Measurements from ENCODE around the gene FEZ2. TPM values are rescaled to one million over a fixed set of nuclear protein-coding genes. Genes with fewer than 3 reads are reported as not detected.

The FEZ2 gene
- total and polyA plus RNA-seq, 2 of the 13 experiments (the other 11 are each of a cell fraction or from before 2014, with no cell fraction given) = 42.5 to 59.1 TPM

DNA sequence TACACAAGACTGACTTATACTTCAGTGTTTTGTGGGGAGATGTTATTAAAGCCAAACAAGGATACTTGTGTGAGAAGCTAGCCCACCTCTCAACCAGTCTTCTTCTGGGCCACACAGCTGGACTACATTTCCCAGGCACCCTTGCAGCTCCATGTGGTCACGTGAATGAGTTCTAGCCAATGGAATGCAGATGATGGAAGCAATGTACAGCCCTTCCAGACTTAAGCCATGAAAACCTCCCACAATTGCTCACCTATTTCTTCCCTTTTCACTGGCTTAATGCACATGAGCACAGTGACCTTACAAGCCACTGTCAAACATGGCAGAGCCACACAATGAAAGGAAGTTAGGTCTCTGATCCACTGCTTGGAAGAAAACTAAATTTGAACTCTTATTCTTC, 20.4 kb upstream of the FEZ2 start:
- peak overlapping the region; percentile 48 for H2AFZ ChIP-seq (ENCODE audit: low read length)
- no TSS peak for BruUV-seq (replicated peaks)
- ATAC-seq = peak; percentile 98
- ChIA-PET POLR2A (interaction anchor here (0.8 kb wide), 1 partner anchor 21 kb away, joined by 3 read pairs; the partner anchor contains the start of gene FEZ2), CTCF (ENCODE audit: low intra/inter-chr PET ratio, low total read pairs) (no interaction called here)
- H3K27me3 ChIP-seq (ENCODE audit: control insufficient read depth in 1 of 2, insufficient read depth in 2 of 2, low read length in 2 of 2) = peaks cover 1 to 5% of the 10 kb centered on the region in 2 experiments; a peak in 1 of 5 replicates
- H3K4me2 ChIP-seq (ENCODE audit: low read depth, low read length) = peak overlapping the region; percentile 29; the same call in 1 of the 2 replicates
- H3K4me3 ChIP-seq (replicated peaks in 1 of 3; ENCODE audit: insufficient read depth in 1 of 3, low read depth in 2 of 3, low read length in 3 of 3) = no peak overlapping the region
- in situ Hi-C loops (cut with HindIII; ENCODE audit: extremely low pct_ligation_motif_present, low pct_unique_long_range_greater_than_20kb) = no loop called here
- no peaks in the 10 kb centered on the region for H3K4me1 ChIP-seq (ENCODE audit: insufficient read depth, low read length)
- H3K79me2 ChIP-seq (ENCODE audit: insufficient read depth, low read length) = no peaks in the 10 kb centered on the region
- H3K9ac ChIP-seq (ENCODE audit: insufficient read depth, low read depth, low read length) = no peak overlapping the region
- intact Hi-C loops (cut with micrococcal nuclease; ENCODE audit: unreplicated experiment) = no loop called here
- no peaks in the 10 kb centered on the region for H3K36me3 ChIP-seq (replicated peaks in 1 of 2; ENCODE audit: control insufficient read depth in 1 of 2, insufficient read depth in 2 of 2, low read length in 2 of 2)
- H3K27ac ChIP-seq (ENCODE audit: extremely low read length, insufficient read depth, low read length) = no peak overlapping the region
- no peaks in the 10 kb centered on the region for H4K20me1 ChIP-seq (ENCODE audit: insufficient read depth, low read length)
- WGBS (ENCODE audit: low lambda C conversion rate) = 0% methylated on average over 1 of the region's 1 CpG
- H3K9me3 ChIP-seq (ENCODE audit: low read length) = no peaks in the 10 kb centered on the region
- peak; percentile 85 for FAIRE-seq
- peak; percentile 83 for DNase-seq (ENCODE audit: low spot score)
- TF ChIP-seq, protein P1, sequence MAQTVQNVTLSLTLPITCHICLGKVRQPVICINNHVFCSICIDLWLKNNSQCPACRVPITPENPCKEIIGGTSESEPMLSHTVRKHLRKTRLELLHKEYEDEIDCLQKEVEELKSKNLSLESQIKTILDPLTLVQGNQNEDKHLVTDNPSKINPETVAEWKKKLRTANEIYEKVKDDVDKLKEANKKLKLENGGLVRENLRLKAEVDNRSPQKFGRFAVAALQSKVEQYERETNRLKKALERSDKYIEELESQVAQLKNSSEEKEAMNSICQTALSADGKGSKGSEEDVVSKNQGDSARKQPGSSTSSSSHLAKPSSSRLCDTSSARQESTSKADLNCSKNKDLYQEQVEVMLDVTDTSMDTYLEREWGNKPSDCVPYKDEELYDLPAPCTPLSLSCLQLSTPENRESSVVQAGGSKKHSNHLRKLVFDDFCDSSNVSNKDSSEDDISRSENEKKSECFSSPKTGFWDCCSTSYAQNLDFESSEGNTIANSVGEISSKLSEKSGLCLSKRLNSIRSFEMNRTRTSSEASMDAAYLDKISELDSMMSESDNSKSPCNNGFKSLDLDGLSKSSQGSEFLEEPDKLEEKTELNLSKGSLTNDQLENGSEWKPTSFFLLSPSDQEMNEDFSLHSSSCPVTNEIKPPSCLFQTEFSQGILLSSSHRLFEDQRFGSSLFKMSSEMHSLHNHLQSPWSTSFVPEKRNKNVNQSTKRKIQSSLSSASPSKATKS (CRISPR knock-in tag; IDR thresholded peaks at IDR 0.05) = no peak
- TF ChIP-seq, protein P2, sequence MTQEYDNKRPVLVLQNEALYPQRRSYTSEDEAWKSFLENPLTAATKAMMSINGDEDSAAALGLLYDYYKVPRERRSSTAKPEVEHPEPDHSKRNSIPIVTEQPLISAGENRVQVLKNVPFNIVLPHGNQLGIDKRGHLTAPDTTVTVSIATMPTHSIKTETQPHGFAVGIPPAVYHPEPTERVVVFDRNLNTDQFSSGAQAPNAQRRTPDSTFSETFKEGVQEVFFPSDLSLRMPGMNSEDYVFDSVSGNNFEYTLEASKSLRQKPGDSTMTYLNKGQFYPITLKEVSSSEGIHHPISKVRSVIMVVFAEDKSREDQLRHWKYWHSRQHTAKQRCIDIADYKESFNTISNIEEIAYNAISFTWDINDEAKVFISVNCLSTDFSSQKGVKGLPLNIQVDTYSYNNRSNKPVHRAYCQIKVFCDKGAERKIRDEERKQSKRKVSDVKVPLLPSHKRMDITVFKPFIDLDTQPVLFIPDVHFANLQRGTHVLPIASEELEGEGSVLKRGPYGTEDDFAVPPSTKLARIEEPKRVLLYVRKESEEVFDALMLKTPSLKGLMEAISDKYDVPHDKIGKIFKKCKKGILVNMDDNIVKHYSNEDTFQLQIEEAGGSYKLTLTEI (CRISPR knock-in tag; conservative IDR thresholded peaks at IDR 0.05) = no peak
- no peak for TF ChIP-seq PCBP1 (IDR thresholded peaks at IDR 0.05; ENCODE audit: borderline replicate concordance, low read depth, low read length)
- no peak for TF ChIP-seq BCL6 (CRISPR knock-in tag; IDR thresholded peaks at IDR 0.05)
- TF ChIP-seq, protein P3, sequence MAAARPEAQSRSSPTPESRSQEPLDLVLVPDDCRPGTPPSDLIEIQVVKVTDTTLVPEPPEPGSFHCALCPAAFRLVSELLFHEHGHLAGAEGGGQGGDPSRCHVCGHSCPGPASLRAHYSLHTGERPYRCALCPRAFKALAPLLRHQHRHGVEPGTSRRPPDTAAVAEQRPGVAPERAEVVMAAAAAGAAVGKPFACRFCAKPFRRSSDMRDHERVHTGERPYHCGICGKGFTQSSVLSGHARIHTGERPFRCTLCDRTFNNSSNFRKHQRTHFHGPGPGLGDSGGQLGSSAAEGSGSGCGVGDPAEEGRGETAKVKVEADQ (CRISPR knock-in tag; IDR thresholded peaks at IDR 0.05; ENCODE audit: borderline replicate concordance) = no peak
- peak; percentile 26; the same call in 1 of the 2 replicates for TF ChIP-seq IRF2 (CRISPR knock-in tag; IDR thresholded peaks at IDR 0.05)
- TF ChIP-seq, protein P4, sequence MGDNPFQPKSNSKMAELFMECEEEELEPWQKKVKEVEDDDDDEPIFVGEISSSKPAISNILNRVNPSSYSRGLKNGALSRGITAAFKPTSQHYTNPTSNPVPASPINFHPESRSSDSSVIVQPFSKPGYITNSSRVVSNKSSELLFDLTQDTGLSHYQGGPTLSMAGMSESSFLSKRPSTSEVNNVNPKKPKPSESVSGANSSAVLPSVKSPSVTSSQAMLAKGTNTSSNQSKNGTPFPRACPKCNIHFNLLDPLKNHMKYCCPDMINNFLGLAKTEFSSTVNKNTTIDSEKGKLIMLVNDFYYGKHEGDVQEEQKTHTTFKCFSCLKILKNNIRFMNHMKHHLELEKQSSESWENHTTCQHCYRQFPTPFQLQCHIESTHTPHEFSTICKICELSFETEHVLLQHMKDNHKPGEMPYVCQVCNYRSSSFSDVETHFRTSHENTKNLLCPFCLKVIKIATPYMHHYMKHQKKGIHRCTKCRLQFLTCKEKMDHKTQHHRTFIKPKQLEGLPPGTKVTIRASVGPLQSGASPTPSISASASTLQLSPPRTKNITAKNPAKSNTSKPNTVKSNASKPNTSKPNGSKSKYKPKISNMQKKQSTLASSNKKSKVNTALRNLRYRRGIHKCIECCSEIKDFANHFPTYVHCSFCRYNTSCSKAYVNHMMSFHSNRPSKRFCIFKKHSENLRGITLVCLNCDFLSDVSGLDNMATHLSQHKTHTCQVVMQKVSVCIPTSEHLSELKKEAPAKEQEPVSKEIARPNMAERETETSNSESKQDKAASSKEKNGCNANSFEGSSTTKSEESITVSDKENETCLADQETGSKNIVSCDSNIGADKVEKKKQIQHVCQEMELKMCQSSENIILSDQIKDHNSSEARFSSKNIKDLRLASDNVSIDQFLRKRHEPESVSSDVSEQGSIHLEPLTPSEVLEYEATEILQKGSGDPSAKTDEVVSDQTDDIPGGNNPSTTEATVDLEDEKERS (CRISPR knock-in tag; IDR thresholded peaks at IDR 0.05) = 0 out of 2 replicates have a peak, but pooled peaks have one; percentile 33
- TF ChIP-seq POGZ (CRISPR knock-in tag; IDR thresholded peaks at IDR 0.05) = no peak
- TF ChIP-seq, protein P5, sequence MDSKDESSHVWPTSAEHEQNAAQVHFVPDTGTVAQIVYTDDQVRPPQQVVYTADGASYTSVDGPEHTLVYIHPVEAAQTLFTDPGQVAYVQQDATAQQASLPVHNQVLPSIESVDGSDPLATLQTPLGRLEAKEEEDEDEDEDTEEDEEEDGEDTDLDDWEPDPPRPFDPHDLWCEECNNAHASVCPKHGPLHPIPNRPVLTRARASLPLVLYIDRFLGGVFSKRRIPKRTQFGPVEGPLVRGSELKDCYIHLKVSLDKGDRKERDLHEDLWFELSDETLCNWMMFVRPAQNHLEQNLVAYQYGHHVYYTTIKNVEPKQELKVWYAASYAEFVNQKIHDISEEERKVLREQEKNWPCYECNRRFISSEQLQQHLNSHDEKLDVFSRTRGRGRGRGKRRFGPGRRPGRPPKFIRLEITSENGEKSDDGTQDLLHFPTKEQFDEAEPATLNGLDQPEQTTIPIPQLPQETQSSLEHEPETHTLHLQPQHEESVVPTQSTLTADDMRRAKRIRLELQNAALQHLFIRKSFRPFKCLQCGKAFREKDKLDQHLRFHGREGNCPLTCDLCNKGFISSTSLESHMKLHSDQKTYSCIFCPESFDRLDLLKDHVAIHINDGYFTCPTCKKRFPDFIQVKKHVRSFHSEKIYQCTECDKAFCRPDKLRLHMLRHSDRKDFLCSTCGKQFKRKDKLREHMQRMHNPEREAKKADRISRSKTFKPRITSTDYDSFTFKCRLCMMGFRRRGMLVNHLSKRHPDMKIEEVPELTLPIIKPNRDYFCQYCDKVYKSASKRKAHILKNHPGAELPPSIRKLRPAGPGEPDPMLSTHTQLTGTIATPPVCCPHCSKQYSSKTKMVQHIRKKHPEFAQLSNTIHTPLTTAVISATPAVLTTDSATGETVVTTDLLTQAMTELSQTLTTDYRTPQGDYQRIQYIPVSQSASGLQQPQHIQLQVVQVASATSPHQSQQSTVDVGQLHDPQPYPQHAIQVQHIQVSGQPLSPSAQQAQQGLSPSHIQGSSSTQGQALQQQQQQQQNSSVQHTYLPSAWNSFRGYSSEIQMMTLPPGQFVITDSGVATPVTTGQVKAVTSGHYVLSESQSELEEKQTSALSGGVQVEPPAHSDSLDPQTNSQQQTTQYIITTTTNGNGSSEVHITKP (CRISPR knock-in tag; IDR thresholded peaks at IDR 0.05; ENCODE audit: low read depth) = no peak
- no peak for TF ChIP-seq ZBTB7B (CRISPR knock-in tag; IDR thresholded peaks at IDR 0.05)
